Eye (tissue), 1 donor: Measurements from ENCODE around the gene HPS1.

Experiments used
- DNase-seq: peaks from one replicate; pipeline ENCODE4 v3.0.0-alpha.2; 2015

HPS1 gene

GRCh38 chr10:98446661-98447221 lies at the start of gene HPS1:
TSS of gene HPS1 (minus strand) at chr10:98446935. CDS start at chr10:98443240, 3,695 bp downstream.
- DNase-seq, result peak; percentile 84

GRCh38 chr10:98492763-98493162 lies 46.0 kb upstream of the HPS1 start:
- no peak for DNase-seq

- no peak for DNase-seq
Observed at GRCh38 chr10:98489561-98490481, 43.1 kb upstream of the HPS1 start.

GRCh38 chr10:98488669-98489430 lies 42.1 kb upstream of the HPS1 start:
- DNase-seq, result no peak

- DNase-seq, result no peak
Observed at GRCh38 chr10:98487649-98488048, 40.9 kb upstream of the HPS1 start.

GRCh38 chr10:98486421-98486820 lies 39.7 kb upstream of the HPS1 start:
- DNase-seq, result no peak

GRCh38 chr10:98485959-98486358 lies 39.2 kb upstream of the HPS1 start:
- no peak for DNase-seq

GRCh38 chr10:98483658-98484057 lies 36.9 kb upstream of the HPS1 start:
- no peak for DNase-seq

- DNase-seq, result no peak
Observed at GRCh38 chr10:98482096-98482495, 35.4 kb upstream of the HPS1 start.

- no peak for DNase-seq
Observed at GRCh38 chr10:98481404-98481945, 34.7 kb upstream of the HPS1 start.

GRCh38 chr10:98478430-98479222 lies 31.9 kb upstream of the HPS1 start:
- DNase-seq, result no peak

GRCh38 chr10:98477861-98478260 lies 31.1 kb upstream of the HPS1 start:
- no peak for DNase-seq

- no peak for DNase-seq
Observed at GRCh38 chr10:98474628-98475027, 27.9 kb upstream of the HPS1 start.

GRCh38 chr10:98472196-98472595 lies 25.5 kb upstream of the HPS1 start:
- DNase-seq, result no peak

- no peak for DNase-seq
Observed at GRCh38 chr10:98470850-98471249, 24.1 kb upstream of the HPS1 start.

- no peak for DNase-seq
Observed at GRCh38 chr10:98469001-98469931, 22.5 kb upstream of the HPS1 start.

GRCh38 chr10:98467506-98468318 lies 21.0 kb upstream of the HPS1 start:
- DNase-seq, result peak; percentile 95

GRCh38 chr10:98466861-98467505 lies 20.2 kb upstream of the HPS1 start:
- no peak for DNase-seq

- DNase-seq, result no peak
Observed at GRCh38 chr10:98465866-98466265, 19.1 kb upstream of the HPS1 start.
